ENCODE measurements around the gene RASD1.

The RASD1 gene

GRCh38 chr17:17497845-17498520, 1.8 kb upstream of the RASD1 start:
- H3K4me3 ChIP-seq (replicated peaks; ENCODE audit: insufficient read depth, low read length): no peak overlapping the region
- H3K27ac ChIP-seq (replicated peaks): no peak overlapping the region
- H3K27me3 ChIP-seq (ENCODE audit: insufficient read depth, poor library complexity, severe bottlenecking): no peaks in the 10 kb centered on the region
- DNase-seq (ENCODE audit: low read depth in 1 of 2, low spot score in 1 of 2): no peak
- TF ChIP-seq GABPA (IDR thresholded peaks at IDR 0.05; ENCODE audit: low read depth): no peak
- no peak for TF ChIP-seq POLR2AphosphoS5 (IDR thresholded peaks at IDR 0.05; ENCODE audit: low read depth)
- TF ChIP-seq, protein P1, sequence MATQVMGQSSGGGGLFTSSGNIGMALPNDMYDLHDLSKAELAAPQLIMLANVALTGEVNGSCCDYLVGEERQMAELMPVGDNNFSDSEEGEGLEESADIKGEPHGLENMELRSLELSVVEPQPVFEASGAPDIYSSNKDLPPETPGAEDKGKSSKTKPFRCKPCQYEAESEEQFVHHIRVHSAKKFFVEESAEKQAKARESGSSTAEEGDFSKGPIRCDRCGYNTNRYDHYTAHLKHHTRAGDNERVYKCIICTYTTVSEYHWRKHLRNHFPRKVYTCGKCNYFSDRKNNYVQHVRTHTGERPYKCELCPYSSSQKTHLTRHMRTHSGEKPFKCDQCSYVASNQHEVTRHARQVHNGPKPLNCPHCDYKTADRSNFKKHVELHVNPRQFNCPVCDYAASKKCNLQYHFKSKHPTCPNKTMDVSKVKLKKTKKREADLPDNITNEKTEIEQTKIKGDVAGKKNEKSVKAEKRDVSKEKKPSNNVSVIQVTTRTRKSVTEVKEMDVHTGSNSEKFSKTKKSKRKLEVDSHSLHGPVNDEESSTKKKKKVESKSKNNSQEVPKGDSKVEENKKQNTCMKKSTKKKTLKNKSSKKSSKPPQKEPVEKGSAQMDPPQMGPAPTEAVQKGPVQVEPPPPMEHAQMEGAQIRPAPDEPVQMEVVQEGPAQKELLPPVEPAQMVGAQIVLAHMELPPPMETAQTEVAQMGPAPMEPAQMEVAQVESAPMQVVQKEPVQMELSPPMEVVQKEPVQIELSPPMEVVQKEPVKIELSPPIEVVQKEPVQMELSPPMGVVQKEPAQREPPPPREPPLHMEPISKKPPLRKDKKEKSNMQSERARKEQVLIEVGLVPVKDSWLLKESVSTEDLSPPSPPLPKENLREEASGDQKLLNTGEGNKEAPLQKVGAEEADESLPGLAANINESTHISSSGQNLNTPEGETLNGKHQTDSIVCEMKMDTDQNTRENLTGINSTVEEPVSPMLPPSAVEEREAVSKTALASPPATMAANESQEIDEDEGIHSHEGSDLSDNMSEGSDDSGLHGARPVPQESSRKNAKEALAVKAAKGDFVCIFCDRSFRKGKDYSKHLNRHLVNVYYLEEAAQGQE (IDR thresholded peaks at IDR 0.05; ENCODE audit: insufficient replicate concordance, low read depth): no peak
- TF ChIP-seq CTCF (IDR thresholded peaks at IDR 0.05; ENCODE audit: insufficient read depth, low read length): no peak
- TF ChIP-seq SPI1 (IDR thresholded peaks at IDR 0.05; ENCODE audit: borderline replicate concordance, low read depth): no peak

- Histone ChIP-seq H3K27ac (replicated peaks) (no peak overlapping the region), H3K27me3 (ENCODE audit: insufficient read depth, poor library complexity, severe bottlenecking) (no peaks in the 10 kb centered on the region), H3K4me3 (replicated peaks; ENCODE audit: insufficient read depth, low read length) (no peak overlapping the region)
- no peak for DNase-seq (ENCODE audit: low read depth in 1 of 2, low spot score in 1 of 2)
- TF ChIP-seq SPI1 (IDR thresholded peaks at IDR 0.05; ENCODE audit: borderline replicate concordance, low read depth): no peak
- TF ChIP-seq GABPA (IDR thresholded peaks at IDR 0.05; ENCODE audit: low read depth): no peak
- no peak for TF ChIP-seq POLR2AphosphoS5 (IDR thresholded peaks at IDR 0.05; ENCODE audit: low read depth)
- no peak for TF ChIP-seq CTCF (IDR thresholded peaks at IDR 0.05; ENCODE audit: insufficient read depth, low read length)
- TF ChIP-seq, protein P1 (IDR thresholded peaks at IDR 0.05; ENCODE audit: insufficient replicate concordance, low read depth): no peak
Observed at GRCh38 chr17:17497065-17497844, 1.1 kb upstream of the RASD1 start.

DNA sequence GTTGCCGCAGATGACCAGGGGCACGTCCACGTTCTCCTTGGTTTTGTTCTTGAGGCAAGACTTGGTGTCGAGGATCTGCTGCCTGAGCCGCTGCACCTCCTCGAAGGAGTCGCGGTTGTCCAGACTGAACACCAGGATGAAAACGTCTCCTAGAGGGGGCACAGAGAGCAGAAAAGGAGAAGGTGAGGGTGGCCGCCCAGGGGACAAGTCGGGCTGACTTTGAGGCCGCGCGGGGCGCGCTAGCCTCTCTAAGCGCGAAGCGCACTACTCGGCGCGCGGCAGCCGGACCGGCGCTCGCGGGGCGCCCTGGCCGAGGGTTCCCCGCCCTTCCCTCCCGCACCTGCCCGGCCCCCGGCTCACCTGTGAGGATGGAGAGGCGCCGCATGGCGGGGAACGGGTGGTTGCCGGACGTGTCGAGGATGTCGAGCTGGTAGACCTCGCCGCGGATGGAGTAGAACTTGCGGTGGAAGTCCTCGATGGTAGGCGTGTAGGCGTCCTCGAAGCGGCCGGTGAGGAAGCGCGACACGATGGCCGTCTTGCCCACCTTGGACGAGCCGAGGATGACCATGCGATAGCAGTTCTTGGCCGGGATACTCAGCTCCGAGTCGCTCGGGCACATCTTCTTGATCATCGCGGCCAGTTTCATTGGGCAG, 533 bp downstream of the RASD1 start:
- Histone ChIP-seq H3K27me3 (ENCODE audit: insufficient read depth, poor library complexity, severe bottlenecking) (no peaks in the 10 kb centered on the region), H3K27ac (replicated peaks) (no peak overlapping the region), H3K4me3 (replicated peaks; ENCODE audit: insufficient read depth, low read length) (peak overlapping the region; percentile 18)
- TF ChIP-seq SPI1 (IDR thresholded peaks at IDR 0.05; ENCODE audit: borderline replicate concordance, low read depth) (no peak), CTCF (IDR thresholded peaks at IDR 0.05; ENCODE audit: insufficient read depth, low read length) (no peak), POLR2AphosphoS5 (IDR thresholded peaks at IDR 0.05; ENCODE audit: low read depth) (no peak), GABPA (IDR thresholded peaks at IDR 0.05; ENCODE audit: low read depth) (no peak)
- TF ChIP-seq, protein P1 (IDR thresholded peaks at IDR 0.05; ENCODE audit: insufficient replicate concordance, low read depth): no peak
- DNase-seq (ENCODE audit: low read depth in 1 of 2, low spot score in 1 of 2): no peak

Data from HL-60 (cell line).